CD4-positive, alpha-beta T cell treated with Interleukin-4 for 1 hour (primary cell): ENCODE results near the gene WDR1.

Source experiments
- DNase-seq, 2 donors: peaks; one replicate each; pipeline ENCODE4 v3.0.0-alpha.2; 2020 to 2022

Gene WDR1

GRCh38 chr4:10116569-10117358 is at the start of gene WDR1:
WDR1 (minus strand) TSS chr4:10116799; CDS start chr4:10116666, 133 bp downstream.
- peak; percentile 92 to 95 for DNase-seq

- DNase-seq: no peak
Observed at GRCh38 chr4:10164877-10165283, 48.3 kb upstream of the WDR1 start.

GRCh38 chr4:10163296-10163695 is 46.7 kb upstream of the WDR1 start:
- no peak for DNase-seq

- DNase-seq: no peak
Observed at GRCh38 chr4:10162341-10163000, 45.9 kb upstream of the WDR1 start.

GRCh38 chr4:10161840-10162239 is 45.2 kb upstream of the WDR1 start:
- peak; percentile 33 to 50 for DNase-seq

- no peak for DNase-seq
Observed at GRCh38 chr4:10161146-10161545, 44.5 kb upstream of the WDR1 start.

GRCh38 chr4:10160281-10160856 is 43.8 kb upstream of the WDR1 start:
- DNase-seq: peak in 1 of 2 donors; percentile 27

GRCh38 chr4:10159671-10160070 is 43.1 kb upstream of the WDR1 start:
- no peak for DNase-seq

GRCh38 chr4:10158333-10158942 is 41.8 kb upstream of the WDR1 start:
- no peak for DNase-seq

GRCh38 chr4:10157478-10158332 is 41.1 kb upstream of the WDR1 start:
- DNase-seq: peak; percentile 58 to 63

- no peak for DNase-seq
Observed at GRCh38 chr4:10154241-10154640, 37.6 kb upstream of the WDR1 start.

- no peak for DNase-seq
Observed at GRCh38 chr4:10153161-10153560, 36.6 kb upstream of the WDR1 start.

GRCh38 chr4:10151182-10151581 is 34.6 kb upstream of the WDR1 start:
- DNase-seq: no peak

- DNase-seq: no peak
Observed at GRCh38 chr4:10144966-10145365, 28.4 kb upstream of the WDR1 start.

GRCh38 chr4:10144479-10144878 is 27.9 kb upstream of the WDR1 start:
- no peak for DNase-seq

- DNase-seq: no peak
Observed at GRCh38 chr4:10143171-10143570, 26.6 kb upstream of the WDR1 start.

GRCh38 chr4:10140866-10141759 is 24.5 kb upstream of the WDR1 start:
- DNase-seq: no peak

- no peak for DNase-seq
Observed at GRCh38 chr4:10139518-10139917, 22.9 kb upstream of the WDR1 start.

- no peak for DNase-seq
Observed at GRCh38 chr4:10135260-10135659, 18.7 kb upstream of the WDR1 start.

GRCh38 chr4:10134141-10134540 is 17.5 kb upstream of the WDR1 start:
- no peak for DNase-seq

- no peak for DNase-seq
Observed at GRCh38 chr4:10131202-10131601, 14.6 kb upstream of the WDR1 start.
